Umbilical cord (tissue), 2 donors: ENCODE results near the gene BANF1. TPM values are rescaled to one million over a fixed set of nuclear protein-coding genes. Genes with fewer than 3 reads are reported as not detected.
A peak's percentile ranks its signal among the peaks of the same experiment; 100 is the strongest.

ENCODE experiments used
- DNase-seq: peaks from one replicate; pipeline ENCODE4 v3.0.0-alpha.2; 2015; ENCODE audit warnings: low spot score
- total RNA-seq: library from RNA; depleted of rRNA; stranded (reverse); fragments of >200 nt; gene quantifications from one replicate; pipeline ENCODE4 v1.2.3, GENCODE V29; 2014; ENCODE audit warnings: low replicate concordance; ENCODE audit not compliant: insufficient read depth

BANF1 gene
- total RNA-seq, 1 donor from 2014 or later, result 31.3 TPM

- no peak for DNase-seq
Observed at GRCh38 chr11:66037327-66037726, 35.0 kb downstream of the BANF1 start.

GRCh38 chr11:66039765-66040164, 37.5 kb downstream of the BANF1 start:
- DNase-seq, result no peak

GRCh38 chr11:66042227-66042995, 40.1 kb downstream of the BANF1 start:
- no peak for DNase-seq

- DNase-seq, result no peak
Observed at GRCh38 chr11:66042996-66043906, 40.9 kb downstream of the BANF1 start.

- DNase-seq, result no peak
Observed at GRCh38 chr11:66044757-66045156, 42.5 kb downstream of the BANF1 start.

GRCh38 chr11:66045177-66045639, 42.9 kb downstream of the BANF1 start:
- peak; percentile 64 for DNase-seq

- DNase-seq, result no peak
Observed at GRCh38 chr11:66046901-66047300, 44.6 kb downstream of the BANF1 start.

GRCh38 chr11:66047541-66048365, 45.5 kb downstream of the BANF1 start:
- no peak for DNase-seq

- no peak for DNase-seq
Observed at GRCh38 chr11:66048547-66049323, 46.4 kb downstream of the BANF1 start, which contains the start of gene GAL3ST3. GAL3ST3 (minus strand) TSS chr11:66049161; CDS start chr11:66045415, 3,746 bp downstream.

- no peak for DNase-seq
Observed at GRCh38 chr11:66050581-66051231, 48.4 kb downstream of the BANF1 start.

- no peak for DNase-seq
Observed at GRCh38 chr11:66051371-66051765, 49.1 kb downstream of the BANF1 start.

- DNase-seq, result peak; percentile 99
Observed at GRCh38 chr11:66051766-66052663, 49.7 kb downstream of the BANF1 start, which contains the start of gene SF3B2. SF3B2 (plus strand) TSS chr11:66052364; CDS start chr11:66052385, 21 bp downstream.

- DNase-seq, result peak; percentile 12
Observed at GRCh38 chr11:66052664-66052982, 50.3 kb downstream of the BANF1 start.

Other genes starting within 250 kb of the BANF1 start
- 9.6 TPM for gene AP5B1, start 221.5 kb upstream of the BANF1 start, total RNA-seq
- 1.4 TPM for gene OVOL1, start 215.4 kb upstream of the BANF1 start, total RNA-seq
- gene SNX32, start 168.5 kb upstream of the BANF1 start, total RNA-seq, result 1.9 TPM
- 353 TPM for gene CFL1, start 144.3 kb upstream of the BANF1 start, total RNA-seq
- 38.3 TPM for gene MUS81, start 142.1 kb upstream of the BANF1 start, total RNA-seq
- 85.5 TPM for gene EFEMP2, start 129.7 kb upstream of the BANF1 start, total RNA-seq
- gene CTSW, start 122.7 kb upstream of the BANF1 start, total RNA-seq, result not detected
- gene FIBP, start 114.0 kb upstream of the BANF1 start, total RNA-seq, result 103 TPM
- gene CCDC85B, start 111.8 kb upstream of the BANF1 start, total RNA-seq, result 8.4 TPM
- not detected for gene FOSL1, start 102.1 kb upstream of the BANF1 start, total RNA-seq
- gene C11orf68, start 83.4 kb upstream of the BANF1 start, total RNA-seq, result 15.9 TPM
- 69.6 TPM for gene DRAP1, start 83.1 kb upstream of the BANF1 start, total RNA-seq
- gene TSGA10IP, start 57.0 kb upstream of the BANF1 start, total RNA-seq, result not detected
- 38.0 TPM for gene SART1, start 40.8 kb upstream of the BANF1 start, total RNA-seq
- 16.1 TPM for gene EIF1AD, start 346 bp upstream of the BANF1 start, total RNA-seq
- 4.6 TPM for gene CST6, start 9.5 kb downstream of the BANF1 start, total RNA-seq
- gene CATSPER1, start 24.0 kb downstream of the BANF1 start, total RNA-seq, result 0.48 TPM
- 2.9 TPM for gene GAL3ST3, start 46.7 kb downstream of the BANF1 start, total RNA-seq
- 86.2 TPM for gene SF3B2, start 49.9 kb downstream of the BANF1 start, total RNA-seq
- 42.6 TPM for gene PACS1, start 67.8 kb downstream of the BANF1 start, total RNA-seq